Measurements from ENCODE around the gene SPTBN5. TPM values are rescaled to one million over a fixed set of nuclear protein-coding genes. Genes with fewer than 3 reads are reported as not detected.
A peak's percentile ranks its signal among the peaks of the same experiment; 100 is the strongest.

SPTBN5 gene
- total RNA-seq, 2 donors from 2014 or later: 0.52 to 3.0 TPM

GRCh38 chr15:41806291-41807181 is 87.3 kb downstream of the SPTBN5 start:
- Histone ChIP-seq H3K4me1 (no peaks in the 10 kb centered on the region), H3K27me3 (no peaks in the 10 kb centered on the region), H3K4me3 (no peak overlapping the region), H3K9me3 (no peaks in the 10 kb centered on the region), H3K36me3 (replicated peaks in 1 of 2; ENCODE audit: insufficient read depth in 1 of 2, low read depth in 2 of 2) (no peaks in the 10 kb centered on the region), H3K27ac (no peak overlapping the region)
- peak in 2 of 4 donors; percentile 37 to 40 for DNase-seq
- no peak for ATAC-seq
- intact Hi-C loops (cut with DNase I): loop anchor here (10.0 kb wide), 1 partner anchor 202 kb away; no protein-coding TSS in a partner anchor
- no peak for TF ChIP-seq CTCF (IDR thresholded peaks at IDR 0.05)
- no peak for TF ChIP-seq POLR2A (IDR thresholded peaks at IDR 0.05)
- WGBS, 2 donors: 85 to 86% methylated on average over 7 to 10 of the region's 10 CpGs

- no peak overlapping the region for H3K27ac ChIP-seq
These were observed 88.1 kb downstream of the SPTBN5 start for GRCh38 chr15:41805711-41806110.

GRCh38 chr15:41804916-41805666 is 88.8 kb downstream of the SPTBN5 start:
- Histone ChIP-seq H3K27ac (no peak overlapping the region), H3K36me3 (replicated peaks in 1 of 2; ENCODE audit: insufficient read depth in 1 of 2, low read depth in 2 of 2) (no peaks in the 10 kb centered on the region), H3K27me3 (no peaks in the 10 kb centered on the region), H3K9me3 (no peaks in the 10 kb centered on the region), H3K4me3 (no peak overlapping the region), H3K4me1 (no peaks in the 10 kb centered on the region)
- intact Hi-C loops (cut with DNase I): loop anchor here (10.0 kb wide), 1 partner anchor 200 kb away; no protein-coding TSS in a partner anchor
- ATAC-seq (no peak), DNase-seq (no peak)
- TF ChIP-seq CTCF (IDR thresholded peaks at IDR 0.05) (no peak), POLR2A (IDR thresholded peaks at IDR 0.05) (no peak)
- 74 to 81% methylated on average over 5 to 8 of the region's 8 CpGs for WGBS, 2 donors

More at GRCh38 chr15:41805711-41806110, 88.1 kb downstream of the SPTBN5 start:
- intact Hi-C loops (cut with DNase I): loop anchor here (10.0 kb wide), 1 partner anchor 201 kb away; no protein-coding TSS in a partner anchor
- Histone ChIP-seq H3K4me1 (no peaks in the 10 kb centered on the region), H3K4me3 (no peak overlapping the region), H3K9me3 (no peaks in the 10 kb centered on the region), H3K27me3 (no peaks in the 10 kb centered on the region), H3K36me3 (replicated peaks in 1 of 2; ENCODE audit: insufficient read depth in 1 of 2, low read depth in 2 of 2) (no peaks in the 10 kb centered on the region)
- no peak for ATAC-seq
- 80 to 83% methylated on average over 3 of the region's 3 CpGs for WGBS, 2 donors
- DNase-seq: no peak
- no peak for TF ChIP-seq POLR2A (IDR thresholded peaks at IDR 0.05)
- TF ChIP-seq CTCF (IDR thresholded peaks at IDR 0.05): no peak

- H3K36me3 ChIP-seq (replicated peaks in 1 of 2; ENCODE audit: insufficient read depth in 1 of 2, low read depth in 2 of 2): no peaks in the 10 kb centered on the region
- H3K27ac ChIP-seq: no peak overlapping the region
- TF ChIP-seq CTCF (IDR thresholded peaks at IDR 0.05) (no peak), POLR2A (IDR thresholded peaks at IDR 0.05) (no peak)
- intact Hi-C loops (cut with DNase I): loop anchor here (10.0 kb wide), 1 partner anchor 200 kb away; no protein-coding TSS in a partner anchor
- DNase-seq (no peak), ATAC-seq (no peak)
- no peaks in the 10 kb centered on the region for H3K27me3 ChIP-seq
- no peaks in the 10 kb centered on the region for H3K9me3 ChIP-seq
- no peaks in the 10 kb centered on the region for H3K4me1 ChIP-seq
- WGBS, 2 donors: 96 to 100% methylated on average over 2 of the region's 2 CpGs
- H3K4me3 ChIP-seq: no peak overlapping the region
These were observed 89.5 kb downstream of the SPTBN5 start for GRCh38 chr15:41804361-41804760.
